Measurements from ENCODE around the gene ZEB1.
A peak's percentile ranks its signal among the peaks of the same experiment; 100 is the strongest.

Gene ZEB1

GRCh38 chr10:31317652-31318381, 1.2 kb upstream of the ZEB1 start:
- no CpG with 5 or more reads among the region's 21 CpGs for WGBS (ENCODE audit: extremely low coverage, insufficient coverage, insufficient read length)
- Histone ChIP-seq H3K4me1 (ENCODE audit: control insufficient read depth in 1 of 2, insufficient read depth in 2 of 2, low read length in 2 of 2) (peaks cover 7% of the 10 kb centered on the region in 2 experiments), H3K79me2 (ENCODE audit: control insufficient read depth, insufficient read depth, low read length, poor library complexity) (peaks cover 5% of the 10 kb centered on the region), H2BK5ac (ENCODE audit: low read depth, low read length, poor library complexity) (no peak overlapping the region), H2BK12ac (ENCODE audit: low read length) (no peak overlapping the region), H3K4me3 (ENCODE audit: low read depth, low read length) (peak overlapping the region; percentile 82), H3K14ac (ENCODE audit: low read length) (no peak overlapping the region), H4K12ac (ENCODE audit: low read depth, low read length) (no peak overlapping the region), H3K9me3 (ENCODE audit: insufficient read depth, low read depth, low read length) (peaks cover 1% of the 10 kb centered on the region), H3K36me3 (ENCODE audit: control insufficient read depth in 1 of 2, insufficient read depth in 2 of 2, low read length in 2 of 2) (no peaks in the 10 kb centered on the region), H3K4me2 (ENCODE audit: low read length) (peak overlapping the region; percentile 82), H4K91ac (ENCODE audit: low read depth, low read length) (no peak overlapping the region), H2AFZ (ENCODE audit: insufficient read depth, low read length, poor library complexity) (peak overlapping the region; percentile 97), H3K79me1 (ENCODE audit: low read length) (peaks cover 5% of the 10 kb centered on the region), H3K23ac (ENCODE audit: low read length) (no peak overlapping the region), H3K4ac (ENCODE audit: low read depth, low read length) (no peak overlapping the region), H4K8ac (ENCODE audit: low read depth, low read length) (peak overlapping the region; percentile 97), H2AK5ac (ENCODE audit: low read length) (no peak overlapping the region), H3K9ac (ENCODE audit: low read length) (no peak overlapping the region), H3K27me3 (ENCODE audit: insufficient read depth, low read length) (peaks cover 23% of the 10 kb centered on the region), H3K18ac (ENCODE audit: low read length) (peak overlapping the region; percentile 77), H3K27ac (ENCODE audit: low read depth, low read length) (no peak overlapping the region), H2BK120ac (ENCODE audit: insufficient read depth, low read length, poor library complexity) (no peak overlapping the region)
- DNase-seq = peak; percentile 94 to 95

DNA sequence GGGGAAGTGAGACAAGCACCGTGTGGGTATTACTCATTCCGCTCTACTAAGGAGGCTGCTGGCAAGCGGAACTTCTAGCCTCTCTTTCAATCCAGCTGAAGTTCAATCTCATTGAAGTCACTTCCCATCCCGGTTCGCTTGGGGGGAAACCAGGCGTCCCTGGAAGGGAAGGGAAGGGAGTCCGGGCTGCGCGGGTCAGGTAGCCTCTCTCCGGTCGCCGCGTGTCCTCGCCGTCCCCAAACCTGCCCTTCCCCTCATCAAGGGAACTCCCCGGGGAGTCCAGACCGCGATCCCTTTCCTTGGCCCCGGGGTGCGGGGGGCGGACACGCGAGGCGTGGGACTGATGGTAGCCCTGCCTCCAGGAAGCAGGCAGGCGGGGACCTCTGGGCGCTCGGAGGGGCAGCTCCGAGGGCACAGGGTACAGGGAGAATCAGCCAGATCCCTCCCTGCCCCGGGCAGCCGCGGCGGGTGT, 598 bp upstream of the ZEB1 start:
- WGBS (ENCODE audit: extremely low coverage, insufficient coverage, insufficient read length) = no CpG with 5 or more reads among the region's 32 CpGs
- Histone ChIP-seq H3K4me2 (ENCODE audit: low read length) (peak overlapping the region; percentile 82), H3K79me1 (ENCODE audit: low read length) (peaks cover 5% of the 10 kb centered on the region), H3K9ac (ENCODE audit: low read length) (peak overlapping the region; percentile 57), H4K8ac (ENCODE audit: low read depth, low read length) (peak overlapping the region; percentile 97), H3K36me3 (ENCODE audit: control insufficient read depth in 1 of 2, insufficient read depth in 2 of 2, low read length in 2 of 2) (no peaks in the 10 kb centered on the region), H3K4me1 (ENCODE audit: control insufficient read depth in 1 of 2, insufficient read depth in 2 of 2, low read length in 2 of 2) (peaks cover 7% of the 10 kb centered on the region in 2 experiments), H2AFZ (ENCODE audit: insufficient read depth, low read length, poor library complexity) (peak overlapping the region; percentile 97), H3K27ac (ENCODE audit: low read depth, low read length) (no peak overlapping the region), H2BK120ac (ENCODE audit: insufficient read depth, low read length, poor library complexity) (peak overlapping the region; percentile 46), H4K12ac (ENCODE audit: low read depth, low read length) (peak overlapping the region; percentile 92), H3K4me3 (ENCODE audit: low read depth, low read length) (peak overlapping the region; percentile 82), H3K14ac (ENCODE audit: low read length) (peak overlapping the region; percentile 80), H3K23ac (ENCODE audit: low read length) (no peak overlapping the region), H3K18ac (ENCODE audit: low read length) (peak overlapping the region; percentile 77), H3K27me3 (ENCODE audit: insufficient read depth, low read length) (peaks cover 23% of the 10 kb centered on the region), H2BK5ac (ENCODE audit: low read depth, low read length, poor library complexity) (peak overlapping the region; percentile 57), H3K9me3 (ENCODE audit: insufficient read depth, low read depth, low read length) (peaks cover 1% of the 10 kb centered on the region), H2BK12ac (ENCODE audit: low read length) (peak overlapping the region; percentile 41), H2AK5ac (ENCODE audit: low read length) (no peak overlapping the region), H3K4ac (ENCODE audit: low read depth, low read length) (peak overlapping the region; percentile 25), H3K79me2 (ENCODE audit: control insufficient read depth, insufficient read depth, low read length, poor library complexity) (peaks cover 5% of the 10 kb centered on the region), H4K91ac (ENCODE audit: low read depth, low read length) (peak overlapping the region; percentile 68)
- DNase-seq = no peak

GRCh38 chr10:31319602-31320549, 860 bp downstream of the ZEB1 start:
- no peaks in the 10 kb centered on the region for H3K36me3 ChIP-seq (ENCODE audit: control insufficient read depth in 1 of 2, insufficient read depth in 2 of 2, low read length in 2 of 2)
- no peak overlapping the region for H3K9ac ChIP-seq (ENCODE audit: low read length)
- no peak overlapping the region for H3K18ac ChIP-seq (ENCODE audit: low read length)
- no peak overlapping the region for H4K91ac ChIP-seq (ENCODE audit: low read depth, low read length)
- no peak overlapping the region for H2BK120ac ChIP-seq (ENCODE audit: insufficient read depth, low read length, poor library complexity)
- no peak overlapping the region for H3K23ac ChIP-seq (ENCODE audit: low read length)
- H3K9me3 ChIP-seq (ENCODE audit: insufficient read depth, low read depth, low read length) = peaks cover 1% of the 10 kb centered on the region
- DNase-seq = peak in 1 of 2 donors; percentile 17
- H3K4me2 ChIP-seq (ENCODE audit: low read length) = peak overlapping the region; percentile 98
- H4K12ac ChIP-seq (ENCODE audit: low read depth, low read length) = no peak overlapping the region
- H3K27ac ChIP-seq (ENCODE audit: low read depth, low read length) = no peak overlapping the region
- H3K14ac ChIP-seq (ENCODE audit: low read length) = no peak overlapping the region
- no peak overlapping the region for H2BK12ac ChIP-seq (ENCODE audit: low read length)
- H3K4me3 ChIP-seq (ENCODE audit: low read depth, low read length) = peak overlapping the region; percentile 80
- H3K4ac ChIP-seq (ENCODE audit: low read depth, low read length) = no peak overlapping the region
- H2AK5ac ChIP-seq (ENCODE audit: low read length) = no peak overlapping the region
- WGBS (ENCODE audit: extremely low coverage, insufficient coverage, insufficient read length) = no CpG with 5 or more reads among the region's 129 CpGs
- peaks cover 7% of the 10 kb centered on the region in 2 experiments for H3K4me1 ChIP-seq (ENCODE audit: control insufficient read depth in 1 of 2, insufficient read depth in 2 of 2, low read length in 2 of 2)
- H4K8ac ChIP-seq (ENCODE audit: low read depth, low read length) = no peak overlapping the region
- no peak overlapping the region for H2BK5ac ChIP-seq (ENCODE audit: low read depth, low read length, poor library complexity)
- H2AFZ ChIP-seq (ENCODE audit: insufficient read depth, low read length, poor library complexity) = no peak overlapping the region
- peaks cover 5% of the 10 kb centered on the region for H3K79me1 ChIP-seq (ENCODE audit: low read length)
- H3K79me2 ChIP-seq (ENCODE audit: control insufficient read depth, insufficient read depth, low read length, poor library complexity) = peaks cover 5% of the 10 kb centered on the region
- H3K27me3 ChIP-seq (ENCODE audit: insufficient read depth, low read length) = peaks cover 23% of the 10 kb centered on the region

DNA sequence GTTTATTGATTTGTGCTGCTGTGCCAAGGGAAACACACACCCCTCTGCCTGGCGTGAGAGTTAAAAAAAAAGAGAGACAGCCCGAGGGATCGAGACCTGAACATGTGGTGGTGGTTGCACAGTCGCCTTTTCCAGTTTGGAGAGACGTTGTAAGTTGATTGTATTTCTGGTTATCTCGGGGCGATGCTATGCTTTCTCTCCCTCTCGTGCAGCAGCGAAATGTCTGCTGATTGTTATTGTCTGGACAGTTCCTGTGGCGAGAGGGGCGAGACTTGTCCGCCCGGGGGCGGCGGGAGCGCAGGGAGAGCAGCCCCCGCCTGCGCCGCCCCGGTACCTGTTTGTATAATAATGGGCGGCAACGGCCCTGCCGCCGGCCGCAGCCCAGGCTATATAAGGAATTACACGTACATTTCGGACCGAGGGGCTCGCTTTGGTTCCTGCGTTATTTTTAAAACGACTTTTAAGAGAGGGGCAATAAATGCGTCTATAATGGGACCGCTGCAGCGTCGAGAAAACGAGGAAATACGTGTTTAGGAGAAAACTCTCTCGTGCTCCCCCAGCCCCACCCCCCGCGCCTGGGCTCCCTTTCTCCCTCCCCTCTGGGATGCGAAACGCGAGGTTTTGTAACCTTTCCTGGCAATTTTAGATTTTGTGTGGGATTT, 1.7 kb downstream of the ZEB1 start:
- H4K8ac ChIP-seq (ENCODE audit: low read depth, low read length) = no peak overlapping the region
- no peak overlapping the region for H4K12ac ChIP-seq (ENCODE audit: low read depth, low read length)
- no peak overlapping the region for H2BK12ac ChIP-seq (ENCODE audit: low read length)
- H3K9me3 ChIP-seq (ENCODE audit: insufficient read depth, low read depth, low read length) = peaks cover 1% of the 10 kb centered on the region
- H3K4me1 ChIP-seq (ENCODE audit: control insufficient read depth in 1 of 2, insufficient read depth in 2 of 2, low read length in 2 of 2) = peaks cover 7% of the 10 kb centered on the region in 2 experiments
- H3K27ac ChIP-seq (ENCODE audit: low read depth, low read length) = no peak overlapping the region
- no peak overlapping the region for H2AK5ac ChIP-seq (ENCODE audit: low read length)
- no peak overlapping the region for H2BK120ac ChIP-seq (ENCODE audit: insufficient read depth, low read length, poor library complexity)
- H2AFZ ChIP-seq (ENCODE audit: insufficient read depth, low read length, poor library complexity) = no peak overlapping the region
- H3K4me3 ChIP-seq (ENCODE audit: low read depth, low read length) = peak overlapping the region; percentile 63
- H3K27me3 ChIP-seq (ENCODE audit: insufficient read depth, low read length) = peaks cover 23% of the 10 kb centered on the region
- peak in 1 of 2 donors; percentile 12 for DNase-seq
- H3K9ac ChIP-seq (ENCODE audit: low read length) = no peak overlapping the region
- no peak overlapping the region for H3K23ac ChIP-seq (ENCODE audit: low read length)
- no peak overlapping the region for H2BK5ac ChIP-seq (ENCODE audit: low read depth, low read length, poor library complexity)
- H3K36me3 ChIP-seq (ENCODE audit: control insufficient read depth in 1 of 2, insufficient read depth in 2 of 2, low read length in 2 of 2) = no peaks in the 10 kb centered on the region
- H3K79me2 ChIP-seq (ENCODE audit: control insufficient read depth, insufficient read depth, low read length, poor library complexity) = peaks cover 5% of the 10 kb centered on the region
- H4K91ac ChIP-seq (ENCODE audit: low read depth, low read length) = no peak overlapping the region
- WGBS (ENCODE audit: extremely low coverage, insufficient coverage, insufficient read length) = no CpG with 5 or more reads among the region's 43 CpGs
- H3K79me1 ChIP-seq (ENCODE audit: low read length) = peaks cover 5% of the 10 kb centered on the region
- H3K18ac ChIP-seq (ENCODE audit: low read length) = no peak overlapping the region
- H3K14ac ChIP-seq (ENCODE audit: low read length) = no peak overlapping the region
- H3K4me2 ChIP-seq (ENCODE audit: low read length) = peak overlapping the region; percentile 98
- no peak overlapping the region for H3K4ac ChIP-seq (ENCODE audit: low read depth, low read length)
